NOMO-1 treated with DMSO at 0.1 percent for 48 hours (cell line): ENCODE data around the gene PPAT.

ENCODE experiments used
- DNase-seq: peaks from one replicate; lab custom pipeline; 2025; ENCODE audit not compliant: unreplicated experiment; lab: John Stamatoyannopoulos, UW

Gene PPAT

DNA sequence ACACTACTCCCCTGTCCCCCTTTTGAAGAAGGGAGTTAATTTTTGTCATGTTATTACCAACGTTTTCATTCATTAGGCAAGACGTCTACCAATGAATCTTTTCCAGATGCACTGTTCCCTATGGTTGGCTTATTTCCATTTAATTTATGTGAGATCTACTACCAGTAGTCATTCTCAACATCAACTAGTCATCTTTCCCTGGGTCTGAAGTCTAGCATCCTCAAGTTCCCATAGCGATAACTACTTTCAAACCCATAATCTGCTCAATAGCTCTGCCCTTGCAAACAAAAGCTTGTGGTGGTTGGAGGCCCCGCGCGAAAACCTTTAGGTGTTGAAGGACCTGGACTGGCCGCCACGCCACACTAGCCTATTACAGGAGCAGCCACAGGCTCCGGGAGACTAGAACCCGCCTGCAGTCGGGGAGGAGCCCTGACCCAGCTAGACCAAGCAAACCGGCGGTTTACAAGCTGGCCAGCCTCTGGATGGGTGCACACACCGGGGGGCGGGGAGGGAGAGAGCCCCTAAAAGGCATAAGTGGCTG, 746 bp downstream of the PPAT start:
- DNase-seq = peak; percentile 53

GRCh38 chr4:56433280-56433679, 2.1 kb downstream of the PPAT start:
- DNase-seq = no peak

- DNase-seq = no peak
Observed at GRCh38 chr4:56430203-56430602, 5.2 kb downstream of the PPAT start.

DNA sequence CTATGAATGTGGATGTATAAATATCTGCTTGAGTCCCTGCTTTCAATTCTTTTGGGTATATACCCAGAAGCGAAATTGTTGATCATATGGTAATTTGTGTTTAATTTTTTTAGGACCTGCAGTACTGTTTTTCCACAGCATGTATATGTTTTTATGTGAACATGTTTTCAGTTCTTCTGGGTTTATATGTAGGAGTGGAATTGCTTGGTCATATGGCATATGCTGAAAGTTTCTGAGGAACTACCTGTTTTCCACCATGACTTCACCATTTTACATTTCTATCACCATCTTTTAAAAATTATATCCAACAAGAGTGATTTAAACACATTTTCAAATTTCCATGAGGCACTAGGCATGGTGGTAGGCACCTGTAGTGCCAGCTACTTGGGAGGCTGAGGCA, 8.2 kb downstream of the PPAT start:
- DNase-seq = no peak

- no peak for DNase-seq
Observed at GRCh38 chr4:56426273-56426672, 9.1 kb downstream of the PPAT start.

DNA sequence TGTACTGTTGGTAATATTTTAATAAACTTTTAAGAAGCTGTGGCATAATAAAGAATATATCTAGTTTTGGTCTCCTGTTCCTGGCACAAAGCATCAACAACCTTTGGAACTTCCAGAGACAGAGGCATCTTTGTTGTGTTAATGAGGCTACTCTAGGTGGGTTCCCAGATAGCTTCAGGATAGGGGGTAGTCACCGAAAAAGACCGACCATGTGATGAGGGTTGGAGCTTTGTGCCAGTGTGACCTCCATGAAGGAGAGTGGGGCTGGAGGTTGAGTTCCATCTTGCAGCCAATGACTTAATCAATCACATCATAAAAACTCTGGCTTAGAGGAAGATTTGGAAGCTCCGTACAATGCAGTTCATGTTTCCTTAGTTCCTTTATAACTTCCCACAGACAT, 9.9 kb downstream of the PPAT start:
- DNase-seq = no peak

DNA sequence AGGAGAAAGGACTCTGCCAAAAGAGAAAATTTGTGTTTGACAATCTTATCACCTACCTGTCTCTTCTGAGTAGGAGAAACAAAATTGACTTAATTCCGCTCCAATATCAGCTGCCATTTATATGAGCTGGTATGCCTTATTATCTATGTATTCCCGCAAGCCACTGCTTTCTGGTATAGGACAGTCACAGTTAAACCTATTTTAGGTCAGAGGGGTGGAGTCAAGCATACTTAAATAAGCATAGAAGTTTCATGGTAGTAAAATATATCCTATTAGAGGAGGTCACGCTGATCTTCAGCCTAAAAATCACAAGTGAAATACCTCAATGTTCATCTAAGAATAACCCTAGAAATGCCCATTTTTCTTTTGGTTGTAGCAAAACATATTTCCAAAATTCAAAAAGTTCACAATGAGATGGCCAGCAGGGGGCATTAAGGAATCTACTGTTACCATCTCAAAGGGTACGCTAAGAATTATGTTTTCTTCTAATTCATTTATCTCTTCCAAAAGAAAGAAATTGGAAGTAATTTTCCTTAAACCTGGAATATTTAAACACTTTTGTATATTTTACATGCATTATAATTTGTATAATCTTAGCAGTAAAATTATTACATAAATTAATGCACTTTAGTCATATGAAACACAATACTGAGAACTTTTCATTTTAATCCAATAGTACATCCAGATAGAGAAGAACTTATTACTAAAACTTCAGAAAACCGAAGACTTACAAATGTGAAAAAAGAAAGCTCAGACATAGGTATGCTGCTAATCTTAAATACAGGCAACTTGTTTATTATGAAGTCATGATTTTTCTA, 10.5 kb downstream of the PPAT start:
- DNase-seq = peak; percentile 16

GRCh38 chr4:56424176-56424575, 11.2 kb downstream of the PPAT start:
- no peak for DNase-seq

DNA sequence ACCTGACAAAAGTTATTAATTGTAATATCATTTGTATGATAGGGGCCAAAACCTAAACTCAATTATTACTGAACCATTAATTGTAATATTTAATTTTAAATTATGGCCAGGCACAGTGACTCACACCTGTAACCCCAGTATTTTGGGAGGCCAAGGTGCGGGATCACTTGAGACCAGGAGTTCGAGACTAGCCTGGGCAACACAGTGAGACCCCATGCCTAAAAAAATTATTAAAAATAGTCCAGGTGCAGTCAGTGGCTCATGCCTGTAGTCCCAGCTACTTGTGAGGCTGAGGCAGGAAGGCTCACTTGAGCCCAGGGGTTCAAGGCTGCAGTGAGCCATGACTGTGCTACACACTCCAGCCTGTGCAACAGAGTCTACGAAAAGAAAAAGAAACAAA, 18.0 kb downstream of the PPAT start:
- no peak for DNase-seq

- no peak for DNase-seq
Observed at GRCh38 chr4:56416349-56416748, 19.1 kb downstream of the PPAT start.

GRCh38 chr4:56414135-56414670, 21.2 kb downstream of the PPAT start:
- DNase-seq = no peak

GRCh38 chr4:56410247-56411062, 25.0 kb downstream of the PPAT start:
- no peak for DNase-seq

DNA sequence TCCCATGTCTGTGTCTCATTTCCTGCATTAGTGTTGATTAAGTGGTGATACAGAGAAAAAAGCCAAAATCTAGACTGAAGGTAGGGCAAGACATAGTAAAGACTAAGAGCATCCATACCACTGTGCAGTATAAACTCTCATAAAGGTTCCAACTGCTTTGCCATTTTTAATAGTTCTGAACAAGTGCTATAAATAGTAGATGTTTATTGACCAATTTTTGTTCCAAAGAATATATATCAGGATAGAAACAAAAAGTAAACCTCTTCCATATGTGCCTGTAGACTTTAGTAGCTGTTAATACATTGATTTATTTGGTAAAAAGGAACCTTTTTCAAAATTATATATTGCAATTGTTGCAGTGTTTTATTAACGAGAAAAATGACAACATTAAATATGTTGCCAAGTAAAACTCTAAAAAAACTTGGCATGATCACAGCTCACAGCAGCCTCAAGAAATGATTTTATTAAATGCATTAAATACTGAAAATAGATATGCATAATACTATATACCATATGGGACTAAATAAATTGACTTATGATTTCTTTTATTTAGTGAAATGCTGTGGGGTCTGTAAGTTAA, 25.8 kb downstream of the PPAT start:
- no peak for DNase-seq

DNA sequence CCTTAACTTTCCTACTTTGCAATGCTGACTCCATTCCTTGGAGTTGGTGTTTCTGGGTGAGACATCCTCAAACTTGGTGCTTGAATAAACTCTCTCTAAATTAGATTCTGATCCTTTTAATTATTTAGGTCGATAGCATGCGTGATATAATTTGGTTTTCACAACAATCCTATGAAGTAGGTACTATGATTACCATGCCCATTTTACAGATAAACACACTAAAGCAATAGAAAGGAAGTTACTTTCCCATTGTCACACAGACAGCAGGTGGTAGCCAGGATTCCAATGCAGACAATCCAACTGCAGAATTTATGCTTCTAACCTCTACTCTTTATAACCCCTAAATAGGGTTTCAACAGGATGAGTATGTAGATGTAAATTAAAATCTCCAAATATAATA, 26.4 kb downstream of the PPAT start:
- DNase-seq = no peak

DNA sequence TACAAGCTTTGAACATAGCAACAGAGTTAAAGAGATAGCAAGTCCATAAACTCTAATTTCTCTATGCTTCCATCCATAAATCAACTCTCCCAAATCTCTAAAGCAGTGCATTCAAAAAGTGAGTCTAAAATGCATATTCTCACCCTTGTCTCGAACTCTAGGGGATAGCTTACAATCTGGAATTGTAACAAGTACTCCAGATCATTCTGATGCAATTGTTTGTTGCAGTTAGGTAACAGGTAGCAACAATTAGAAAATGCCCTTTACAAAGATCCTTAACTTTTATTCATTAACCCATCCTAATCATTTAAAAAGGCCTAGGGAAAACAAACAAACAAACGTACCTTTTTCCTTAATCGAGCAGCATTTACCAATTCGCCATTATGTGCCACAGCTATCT, 29.3 kb downstream of the PPAT start:
- no peak for DNase-seq

- DNase-seq = no peak
Observed at GRCh38 chr4:56405016-56405415, 30.4 kb downstream of the PPAT start.

GRCh38 chr4:56400560-56400959, 34.9 kb downstream of the PPAT start:
- no peak for DNase-seq

DNA sequence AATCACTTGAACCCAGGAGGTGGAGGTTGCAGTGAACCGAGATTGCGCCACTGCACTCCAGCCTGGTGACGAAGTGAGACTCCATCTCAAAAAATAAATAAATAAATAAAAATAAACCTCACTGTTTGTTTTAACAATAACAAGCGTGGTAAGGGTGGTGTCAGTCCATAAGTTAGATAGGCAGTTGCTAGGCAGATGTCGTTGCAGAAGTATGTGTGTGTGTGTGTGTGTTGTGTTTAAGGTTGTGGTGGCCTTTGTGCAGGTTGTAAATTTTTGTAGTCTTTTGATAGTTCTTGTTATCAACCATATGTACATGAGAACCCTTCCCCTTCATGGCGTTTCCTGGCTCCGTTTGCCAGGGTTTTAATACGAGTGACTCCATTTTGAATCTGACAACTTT, 44.1 kb downstream of the PPAT start:
- no peak for DNase-seq

DNA sequence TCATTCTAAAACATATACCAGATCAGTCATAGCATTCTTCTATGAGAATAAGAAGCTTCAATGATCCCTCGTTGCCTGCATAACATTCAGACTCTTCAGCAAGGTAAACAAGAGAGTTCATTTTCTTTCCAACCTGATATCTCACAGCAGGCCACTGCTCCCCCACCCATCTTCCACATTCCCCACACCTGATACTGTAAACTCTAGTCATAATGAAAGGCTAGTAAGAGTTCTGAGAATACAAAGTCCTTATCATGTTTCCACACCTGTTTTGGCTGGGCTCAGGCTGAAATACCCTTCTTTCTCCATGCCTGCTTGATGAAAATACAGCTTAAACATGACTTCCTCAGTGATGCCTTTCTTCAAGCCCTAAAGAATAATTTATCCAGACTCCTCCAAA, 45.9 kb downstream of the PPAT start:
- DNase-seq = no peak

- DNase-seq = no peak
Observed at GRCh38 chr4:56388306-56388705, 47.1 kb downstream of the PPAT start.
